Brain microvascular endothelial cell (primary cell): Measurements from ENCODE around the gene TMEM25.

ENCODE experiments used
- DNase-seq: peaks from one replicate; pipeline ENCODE4 v3.0.0-alpha.2; 2020
- H3K27ac ChIP-seq: fragments of 250-450 bp; sonication (Bioruptor Pico); 2 replicates; pipeline ENCODE4 v1.5.1; 2020; ENCODE audit warnings: mild to moderate bottlenecking, moderate library complexity
- H3K27me3 ChIP-seq: fragments of 250-450 bp; sonication (Bioruptor Pico); replicated peaks from 2 replicates; pipeline ENCODE4 v1.5.1; 2020; ENCODE audit warnings: mild to moderate bottlenecking
- H3K36me3 ChIP-seq: fragments of 250-450 bp; sonication (Bioruptor Pico); replicated peaks from 2 replicates; pipeline ENCODE4 v1.5.1; 2020; ENCODE audit warnings: mild to moderate bottlenecking
- H3K4me3 ChIP-seq: 2 replicates; pipeline ENCODE4 v1.5.1; 2011; ENCODE audit warnings: low read depth, mild to moderate bottlenecking, control low read depth, low read length, moderate library complexity
- in situ Hi-C: cut with HindIII; loops from 2 replicates; pipeline ENCODE4 v1.10.0; 2017; ENCODE audit warnings: low sequenced_read_pairs, low pct_ligation_motif_present
- TF ChIP-seq, protein P1 (sequence below): IDR thresholded peaks from 2 replicates; pipeline ENCODE4 v1.5.1; 2011; ENCODE audit warnings: low read depth, mild to moderate bottlenecking, moderate library complexity, low read length, control low read depth, inconsistent platforms; ENCODE audit errors: missing control alignments

TMEM25 gene

DNA sequence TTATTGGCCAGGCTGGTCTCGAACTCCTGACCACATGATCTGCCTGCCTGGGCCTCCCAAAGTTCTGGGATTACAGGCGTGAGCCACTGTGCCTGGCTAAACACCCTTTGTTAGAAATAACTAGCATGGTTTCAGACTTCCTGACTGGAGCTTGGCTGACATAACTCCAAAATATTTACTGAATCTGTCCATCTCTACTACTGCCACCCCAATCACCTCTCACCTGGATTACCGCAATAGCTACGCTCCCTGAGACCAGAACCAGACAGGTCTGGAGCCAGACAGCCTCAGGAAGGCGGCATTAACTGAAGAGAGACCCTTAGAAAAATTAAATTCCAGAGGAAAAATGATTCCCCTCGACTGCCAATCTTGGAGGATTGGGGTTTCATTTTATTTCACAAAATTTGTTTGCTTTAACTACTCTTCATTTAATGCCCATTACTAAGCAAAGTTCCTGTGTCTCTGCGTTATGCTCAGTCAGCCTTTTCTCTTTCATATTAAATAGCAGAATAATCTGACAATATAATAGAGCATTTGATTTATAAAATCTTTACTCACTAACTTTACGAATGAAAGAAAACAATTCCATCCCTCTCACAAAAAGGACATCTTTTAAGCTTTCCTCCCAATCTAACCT, 13.1 kb downstream of the TMEM25 start:
- H3K36me3 ChIP-seq, result no peaks in the 10 kb centered on the region
- DNase-seq, result no peak
- H3K27ac ChIP-seq, result no peak overlapping the region
- H3K4me3 ChIP-seq, result no peak overlapping the region
- in situ Hi-C loops, result no loop called here
- H3K27me3 ChIP-seq, result no peaks in the 10 kb centered on the region
- TF ChIP-seq, protein P1, sequence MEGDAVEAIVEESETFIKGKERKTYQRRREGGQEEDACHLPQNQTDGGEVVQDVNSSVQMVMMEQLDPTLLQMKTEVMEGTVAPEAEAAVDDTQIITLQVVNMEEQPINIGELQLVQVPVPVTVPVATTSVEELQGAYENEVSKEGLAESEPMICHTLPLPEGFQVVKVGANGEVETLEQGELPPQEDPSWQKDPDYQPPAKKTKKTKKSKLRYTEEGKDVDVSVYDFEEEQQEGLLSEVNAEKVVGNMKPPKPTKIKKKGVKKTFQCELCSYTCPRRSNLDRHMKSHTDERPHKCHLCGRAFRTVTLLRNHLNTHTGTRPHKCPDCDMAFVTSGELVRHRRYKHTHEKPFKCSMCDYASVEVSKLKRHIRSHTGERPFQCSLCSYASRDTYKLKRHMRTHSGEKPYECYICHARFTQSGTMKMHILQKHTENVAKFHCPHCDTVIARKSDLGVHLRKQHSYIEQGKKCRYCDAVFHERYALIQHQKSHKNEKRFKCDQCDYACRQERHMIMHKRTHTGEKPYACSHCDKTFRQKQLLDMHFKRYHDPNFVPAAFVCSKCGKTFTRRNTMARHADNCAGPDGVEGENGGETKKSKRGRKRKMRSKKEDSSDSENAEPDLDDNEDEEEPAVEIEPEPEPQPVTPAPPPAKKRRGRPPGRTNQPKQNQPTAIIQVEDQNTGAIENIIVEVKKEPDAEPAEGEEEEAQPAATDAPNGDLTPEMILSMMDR, result no peak

- no peak for DNase-seq
- H3K27ac ChIP-seq, result no peak overlapping the region
- in situ Hi-C loops, result no loop called here
- no peaks in the 10 kb centered on the region for H3K36me3 ChIP-seq
- no peak overlapping the region for H3K4me3 ChIP-seq
- H3K27me3 ChIP-seq, result no peaks in the 10 kb centered on the region
- TF ChIP-seq, protein P1, result no peak
These were observed 13.6 kb downstream of the TMEM25 start for GRCh38 chr11:118544647-118545010.

DNA sequence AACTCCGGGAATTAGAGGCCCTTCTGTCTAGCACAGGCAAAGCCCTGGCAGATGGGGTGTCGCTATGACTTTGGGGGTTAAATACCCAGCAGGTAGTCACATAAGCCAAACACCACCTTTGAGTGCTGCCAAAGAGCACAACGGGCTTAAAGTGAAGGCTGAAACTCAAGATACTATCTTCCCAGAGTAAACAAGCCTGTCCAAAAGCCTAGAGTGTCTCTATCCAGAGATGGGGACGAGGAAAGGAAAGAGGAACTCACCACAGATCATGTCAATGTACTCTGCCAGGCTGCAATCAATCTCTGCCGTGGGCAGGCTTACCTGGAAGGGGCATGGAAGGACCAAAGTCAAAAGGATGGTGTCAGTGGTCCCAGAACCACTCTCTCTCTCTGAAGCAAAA, 14.5 kb downstream of the TMEM25 start:
- no peak for DNase-seq
- Histone ChIP-seq H3K27me3 (no peaks in the 10 kb centered on the region), H3K36me3 (no peaks in the 10 kb centered on the region), H3K4me3 (no peak overlapping the region), H3K27ac (no peak overlapping the region)
- in situ Hi-C loops, result no loop called here
- TF ChIP-seq, protein P1, result no peak

DNA sequence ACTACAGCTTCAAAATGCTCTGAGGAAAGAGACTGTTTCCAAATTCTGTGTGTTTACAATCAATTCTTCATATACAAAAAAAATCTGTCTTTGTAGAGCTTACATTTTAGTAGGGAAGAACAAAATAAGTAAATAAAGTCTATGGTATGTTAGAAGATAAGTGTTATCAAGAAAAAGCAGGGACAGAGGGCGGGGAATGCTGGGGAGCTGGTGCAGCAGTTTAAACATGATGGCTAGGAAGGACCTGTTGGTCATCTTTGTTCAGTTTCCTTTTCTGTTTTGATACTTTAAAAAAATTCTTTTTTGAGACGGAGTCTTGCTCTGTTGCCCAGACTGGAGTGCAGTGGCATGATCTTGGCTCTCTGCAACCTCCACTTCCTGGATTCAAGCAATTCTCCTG, 16.1 kb downstream of the TMEM25 start:
- no peak overlapping the region for H3K27ac ChIP-seq
- TF ChIP-seq, protein P1, result no peak
- no peak overlapping the region for H3K4me3 ChIP-seq
- H3K36me3 ChIP-seq, result peaks cover 5% of the 10 kb centered on the region
- in situ Hi-C loops, result no loop called here
- no peak for DNase-seq
- no peaks in the 10 kb centered on the region for H3K27me3 ChIP-seq

GRCh38 chr11:118552341-118552740, 21.3 kb downstream of the TMEM25 start:
- H3K27me3 ChIP-seq, result no peaks in the 10 kb centered on the region
- peaks cover 14% of the 10 kb centered on the region for H3K36me3 ChIP-seq
- H3K27ac ChIP-seq, result no peak overlapping the region
- in situ Hi-C loops, result no loop called here
- no peak for DNase-seq
- no peak overlapping the region for H3K4me3 ChIP-seq
- TF ChIP-seq, protein P1, result no peak

- TF ChIP-seq, protein P1, result no peak
- no peak overlapping the region for H3K27ac ChIP-seq
- no peaks in the 10 kb centered on the region for H3K27me3 ChIP-seq
- H3K4me3 ChIP-seq, result no peak overlapping the region
- peaks cover 2% of the 10 kb centered on the region for H3K36me3 ChIP-seq
- in situ Hi-C loops, result no loop called here
- DNase-seq, result no peak
These were observed 29.8 kb downstream of the TMEM25 start for GRCh38 chr11:118560806-118561205.
